Astrocyte (in vitro differentiated cells and primary cell): Measurements from ENCODE around the gene MGAM2.

Experiments used
- CTCF ChIP-seq: IDR thresholded peaks from 2 replicates; pipeline ENCODE4 v1.5.1; 2011; ENCODE audit warnings: low read depth, mild to moderate bottlenecking, inconsistent platforms, low read length, moderate library complexity; ENCODE audit not compliant: insufficient read depth
- EZH2 ChIP-seq: IDR thresholded peaks from 2 replicates; pipeline ENCODE4 v1.6.1; 2012; ENCODE audit warnings: mild to moderate bottlenecking, low read length, inconsistent platforms; ENCODE audit not compliant: insufficient read depth

- TF ChIP-seq CTCF (no peak), EZH2 (no peak)
These were observed 47.4 kb downstream of the MGAM2 start for GRCh38 chr7:142158736-142159496.
